Measurements from ENCODE around the gene EIF5.

The EIF5 gene

DNA sequence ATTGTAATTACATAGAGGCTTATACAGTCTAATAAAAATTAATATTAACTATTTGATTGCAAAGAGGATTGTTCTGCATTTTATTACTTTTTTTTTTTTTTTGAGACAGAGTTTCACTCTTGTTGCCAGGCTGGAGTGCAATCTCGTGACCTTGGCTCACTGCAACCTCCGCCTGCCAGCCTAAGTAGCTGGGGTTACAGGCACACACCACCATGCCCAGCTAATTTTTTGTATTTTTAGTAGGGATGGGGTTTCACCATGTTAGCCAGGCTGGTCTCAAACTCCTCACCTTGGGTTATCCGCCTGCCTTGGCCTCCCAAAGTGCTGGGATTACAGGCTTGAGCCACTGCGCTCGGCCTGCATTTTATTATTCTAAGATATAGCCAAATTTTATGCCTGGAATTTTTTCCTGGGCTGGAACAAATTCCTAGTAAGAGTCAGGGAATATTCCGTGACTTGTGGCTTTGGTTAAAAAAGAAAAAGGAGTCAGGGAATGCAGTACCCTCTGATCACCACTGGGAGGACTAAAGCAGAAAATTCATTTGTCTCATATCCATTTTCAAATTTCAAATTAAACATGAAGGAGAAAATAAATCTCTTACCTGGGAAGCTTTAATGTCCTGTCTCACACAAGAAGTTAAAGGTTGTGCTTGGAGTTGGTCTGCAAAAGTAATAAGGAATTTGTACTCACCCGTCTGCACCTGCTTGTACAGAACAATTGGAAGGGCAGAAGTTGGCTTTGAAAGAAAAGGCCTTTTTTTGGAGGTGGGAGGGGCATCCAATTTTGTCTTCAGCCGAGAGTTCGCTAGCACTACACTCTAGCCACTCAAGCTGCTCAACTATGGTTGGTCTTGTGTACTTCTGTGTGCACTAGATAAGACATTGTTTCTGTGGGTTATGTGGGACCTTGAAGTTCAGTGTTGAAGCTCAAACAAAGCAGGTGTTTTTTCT, 59.9 kb downstream of the EIF5 start:
- DNase-seq: peak; percentile 27

Data from right kidney (tissue), 1 donor.